Measurements from ENCODE around the gene SLC39A5.

The SLC39A5 gene

DNA sequence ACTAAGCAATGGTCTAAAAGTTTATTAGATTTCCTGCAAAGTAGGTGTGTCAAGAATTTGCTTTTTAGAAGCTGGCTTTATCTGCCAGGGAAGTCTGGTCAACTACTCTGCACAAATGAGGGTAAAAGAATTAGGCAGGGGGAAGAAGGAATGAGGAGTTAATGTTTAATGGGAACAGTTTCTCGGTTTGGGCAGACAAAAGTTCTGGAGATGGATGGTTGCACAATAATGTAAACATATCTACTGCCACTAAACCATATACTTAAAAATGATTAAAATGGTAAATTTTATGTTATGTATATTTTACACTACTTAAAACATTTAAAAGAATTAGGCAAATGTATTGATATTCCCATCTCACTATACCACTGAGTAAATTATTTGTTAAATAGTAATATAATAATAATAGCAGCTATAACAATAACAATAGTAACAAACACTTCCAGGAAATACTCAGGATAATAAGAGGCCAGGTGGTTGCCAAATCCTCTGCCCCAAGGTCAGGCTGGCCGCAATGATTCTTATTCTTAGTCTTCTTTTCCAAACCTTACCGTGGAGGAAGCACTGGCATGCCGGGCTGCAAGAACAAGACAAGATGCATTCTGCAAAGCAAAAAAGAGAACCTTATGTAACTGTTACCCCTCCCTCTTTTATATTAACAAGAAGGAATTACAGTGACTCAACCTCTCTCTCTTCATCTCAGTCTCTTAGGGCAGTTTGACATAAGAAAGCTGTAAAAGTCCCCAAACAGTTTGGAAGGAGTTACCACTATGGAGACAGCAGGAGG lies 56.4 kb downstream of the SLC39A5 start:
- H3K4me1 ChIP-seq (ENCODE audit: insufficient read depth, low read length) = peaks cover 5% of the 10 kb centered on the region
- H3K9me3 ChIP-seq (ENCODE audit: low read length) = no peaks in the 10 kb centered on the region
- H3K36me3 ChIP-seq (ENCODE audit: insufficient read depth, low read length) = peaks cover 43% of the 10 kb centered on the region
- H3K27me3 ChIP-seq (ENCODE audit: control insufficient read depth in 1 of 2, insufficient read depth in 2 of 2, low read length in 2 of 2) = no peaks in the 10 kb centered on the region
- H3K27ac ChIP-seq (ENCODE audit: low read depth, low read length) = no peak overlapping the region
- no peak overlapping the region for H3K4me3 ChIP-seq (ENCODE audit: low read depth in 1 of 2, low read length in 2 of 2)
- no peak overlapping the region for H3K9ac ChIP-seq (ENCODE audit: low read length)
